GM19238 (cell line): ENCODE measurements around the gene UBXN1.

Experiments
- DNase-seq: peaks from one replicate; pipeline ENCODE4 v3.0.0; 2011; ENCODE audit warnings: low spot score; ENCODE audit not compliant: insufficient read length

The UBXN1 gene, protein sequence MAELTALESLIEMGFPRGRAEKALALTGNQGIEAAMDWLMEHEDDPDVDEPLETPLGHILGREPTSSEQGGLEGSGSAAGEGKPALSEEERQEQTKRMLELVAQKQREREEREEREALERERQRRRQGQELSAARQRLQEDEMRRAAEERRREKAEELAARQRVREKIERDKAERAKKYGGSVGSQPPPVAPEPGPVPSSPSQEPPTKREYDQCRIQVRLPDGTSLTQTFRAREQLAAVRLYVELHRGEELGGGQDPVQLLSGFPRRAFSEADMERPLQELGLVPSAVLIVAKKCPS

DNA sequence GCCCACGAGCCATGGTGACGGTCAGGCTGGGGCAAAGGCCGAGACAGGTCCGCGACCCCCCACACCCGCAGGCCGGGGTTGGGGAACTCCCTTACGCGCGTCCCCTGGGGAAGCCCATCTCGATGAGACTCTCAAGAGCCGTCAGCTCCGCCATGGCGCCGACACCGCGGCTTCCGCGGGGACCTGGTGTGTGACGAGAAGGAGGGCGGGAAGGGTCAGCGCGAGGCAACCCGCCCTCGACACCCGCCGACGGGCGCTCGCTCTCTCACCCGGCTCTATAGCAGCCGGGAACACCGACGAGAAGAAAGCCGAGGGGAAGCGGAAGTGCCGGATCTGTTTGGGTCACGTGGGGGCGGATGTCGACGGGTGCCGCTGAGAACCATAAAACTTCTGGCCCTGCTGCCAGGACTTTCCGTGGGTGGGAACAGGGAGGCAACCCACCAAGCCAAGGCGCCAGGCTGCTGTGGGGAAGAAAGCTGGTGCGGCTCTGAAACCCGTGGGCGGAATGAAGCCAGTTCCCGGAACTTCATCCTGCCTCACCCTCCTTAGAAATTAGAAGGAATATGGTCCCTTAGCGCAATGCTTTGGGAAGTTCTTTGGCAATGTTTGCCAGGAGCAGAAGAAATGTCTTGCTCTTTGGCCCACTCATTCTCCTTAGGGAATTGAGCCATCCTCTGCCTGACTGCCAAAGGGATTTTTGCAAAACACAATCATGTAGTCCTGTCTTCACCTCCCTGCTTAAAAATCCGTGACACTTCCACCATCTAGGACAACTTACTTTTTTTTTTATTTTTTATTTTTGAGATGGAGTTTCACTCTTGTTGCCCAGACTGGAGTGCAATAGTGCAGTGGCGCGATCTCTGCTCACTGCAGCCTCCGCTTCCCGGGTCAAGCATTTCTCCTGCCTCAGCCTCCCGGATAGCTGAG lies at the start of gene UBXN1:
Gene UBXN1, minus strand, starts transcription at position 304 of the 927 bp plus-strand sequence. Its CDS starts 150 bp downstream, at position 154.
- DNase-seq = peak; percentile 91

- peak; percentile 53 for DNase-seq
Measured at GRCh38 chr11:62728171-62728988, 49.5 kb upstream of the UBXN1 start, which contains the start of gene TTC9C. TSS of gene TTC9C (plus strand) at chr11:62728486. CDS start at chr11:62728849, 363 bp downstream.

DNA sequence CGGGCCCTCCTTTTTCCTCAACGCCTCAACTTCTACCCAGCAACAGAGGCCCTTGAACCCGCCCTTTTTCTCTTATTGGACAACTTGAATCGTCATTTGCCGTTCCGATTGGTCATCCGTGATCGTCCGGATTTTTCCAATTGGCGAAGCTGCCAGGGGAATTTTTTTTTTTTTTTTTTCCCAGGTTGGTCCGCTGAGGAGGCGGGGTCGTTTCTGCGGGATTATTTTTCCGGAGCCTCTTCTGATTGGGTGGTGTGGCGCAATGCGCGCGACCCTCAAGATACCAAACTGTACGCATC lies 48.9 kb upstream of the UBXN1 start:
- DNase-seq = peak; percentile 55

- peak; percentile 95 for DNase-seq
Measured at GRCh38 chr11:62727165-62727871, 48.4 kb upstream of the UBXN1 start, which contains the start of gene HNRNPUL2. TSS of gene HNRNPUL2 (minus strand) at chr11:62727457. CDS start at chr11:62727156, 301 bp downstream.

DNA sequence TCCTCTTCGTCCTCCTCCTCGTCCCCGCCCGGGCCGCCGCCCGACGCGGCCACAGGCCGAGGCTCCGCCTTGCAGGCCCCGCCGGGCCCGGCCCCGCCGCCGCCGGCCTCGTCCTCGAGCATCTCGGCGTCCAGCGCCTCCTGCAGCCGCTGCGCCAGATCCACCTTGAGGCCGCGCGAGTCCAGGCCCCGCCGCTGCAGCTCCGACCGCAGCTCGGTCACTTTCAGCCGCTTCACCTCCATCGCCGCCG lies 48.0 kb upstream of the UBXN1 start:
- no peak for DNase-seq

GRCh38 chr11:62726156-62726914 lies 47.5 kb upstream of the UBXN1 start:
- no peak for DNase-seq

- DNase-seq = no peak
Measured at GRCh38 chr11:62725646-62726045, 46.8 kb upstream of the UBXN1 start.

DNA sequence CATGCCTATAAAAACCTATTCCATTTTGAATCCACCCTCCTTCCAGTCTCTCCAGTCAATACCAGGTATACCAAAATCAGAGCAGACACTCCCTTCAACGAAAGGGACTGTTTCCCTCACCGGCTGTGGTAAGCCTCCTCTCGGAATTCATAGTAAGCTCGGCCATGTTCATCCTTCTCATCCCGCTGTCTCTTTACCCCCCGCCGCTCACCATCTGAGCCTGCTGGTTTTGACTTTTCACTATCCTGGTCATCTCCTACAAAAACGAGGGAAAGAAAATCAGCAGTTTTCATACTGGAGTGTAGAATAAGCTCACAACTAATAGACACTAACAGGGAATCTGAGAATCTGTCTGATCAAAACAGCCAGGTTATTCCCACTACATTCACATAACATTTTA lies 45.3 kb upstream of the UBXN1 start:
- no peak for DNase-seq

DNA sequence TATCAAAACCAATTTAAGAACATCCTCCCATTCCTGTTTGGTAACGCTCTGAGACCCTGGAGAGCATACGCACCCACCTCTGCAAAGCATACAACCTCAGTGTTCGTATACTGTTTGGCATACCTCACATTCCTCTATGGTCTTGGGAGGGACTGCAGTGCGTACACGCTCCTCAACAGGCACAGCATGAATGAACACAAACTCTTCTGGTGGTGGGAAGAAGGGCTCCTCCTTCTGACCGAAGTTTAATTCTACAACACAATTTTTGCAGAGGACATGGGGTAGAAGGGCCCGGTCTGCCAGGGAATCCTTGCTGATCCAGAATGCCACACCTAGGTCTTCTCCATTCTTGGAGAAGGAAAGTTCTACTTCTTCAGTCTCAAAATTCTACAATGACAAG lies 43.1 kb upstream of the UBXN1 start:
- no peak for DNase-seq

DNA sequence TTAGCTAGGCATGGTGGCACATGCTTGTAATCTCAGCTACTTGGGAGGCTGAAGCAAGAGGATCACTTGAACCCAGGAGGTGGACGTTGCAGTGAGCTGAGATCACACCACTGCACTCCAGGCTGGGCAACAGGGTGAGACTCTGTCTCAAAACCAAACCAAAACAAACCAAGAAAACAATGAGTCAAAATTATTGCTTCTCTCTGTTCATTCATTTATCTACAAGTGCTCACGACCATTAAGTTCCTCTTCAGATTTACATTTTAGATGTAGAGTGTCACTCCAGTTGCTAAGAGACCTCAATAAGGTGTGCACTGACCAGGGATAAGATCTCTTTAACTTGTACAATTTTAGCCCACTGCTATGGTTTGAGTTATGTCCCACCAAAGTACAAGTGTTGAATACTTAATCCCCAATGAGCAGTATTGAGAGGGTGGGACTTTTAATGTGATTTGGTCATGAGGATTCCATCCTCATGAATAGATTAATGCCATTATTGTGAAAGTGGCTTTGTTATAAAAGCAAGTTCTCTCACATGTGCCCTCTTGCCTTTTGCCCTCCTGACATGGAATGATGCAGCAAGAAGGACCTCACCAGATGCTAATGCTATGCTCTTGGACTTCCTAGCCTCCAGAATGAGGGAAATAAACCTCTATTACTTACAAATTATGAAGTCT lies 40.6 kb upstream of the UBXN1 start:
- no peak for DNase-seq

DNA sequence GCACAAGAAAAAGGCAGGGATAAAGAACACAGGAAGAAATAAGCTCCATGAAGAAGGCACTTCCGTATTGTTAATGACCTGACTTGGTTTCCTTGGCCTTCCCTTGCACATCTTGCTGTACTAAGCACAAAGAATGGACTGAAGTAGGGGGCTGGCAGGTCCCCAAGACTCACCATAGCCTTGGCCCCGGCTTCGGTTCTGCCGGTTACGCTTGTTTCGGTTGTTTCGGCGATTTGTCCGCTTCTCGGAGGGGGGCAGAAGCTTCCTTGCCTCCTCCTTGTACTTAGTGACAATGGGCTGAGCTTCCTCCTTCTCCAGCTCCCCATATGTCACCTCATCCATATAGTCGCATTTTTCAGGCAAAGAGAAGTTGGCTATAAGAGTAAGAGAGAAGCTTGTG lies 37.9 kb upstream of the UBXN1 start:
- no peak for DNase-seq

- no peak for DNase-seq
Measured at GRCh38 chr11:62716206-62716605, 37.3 kb upstream of the UBXN1 start.

DNA sequence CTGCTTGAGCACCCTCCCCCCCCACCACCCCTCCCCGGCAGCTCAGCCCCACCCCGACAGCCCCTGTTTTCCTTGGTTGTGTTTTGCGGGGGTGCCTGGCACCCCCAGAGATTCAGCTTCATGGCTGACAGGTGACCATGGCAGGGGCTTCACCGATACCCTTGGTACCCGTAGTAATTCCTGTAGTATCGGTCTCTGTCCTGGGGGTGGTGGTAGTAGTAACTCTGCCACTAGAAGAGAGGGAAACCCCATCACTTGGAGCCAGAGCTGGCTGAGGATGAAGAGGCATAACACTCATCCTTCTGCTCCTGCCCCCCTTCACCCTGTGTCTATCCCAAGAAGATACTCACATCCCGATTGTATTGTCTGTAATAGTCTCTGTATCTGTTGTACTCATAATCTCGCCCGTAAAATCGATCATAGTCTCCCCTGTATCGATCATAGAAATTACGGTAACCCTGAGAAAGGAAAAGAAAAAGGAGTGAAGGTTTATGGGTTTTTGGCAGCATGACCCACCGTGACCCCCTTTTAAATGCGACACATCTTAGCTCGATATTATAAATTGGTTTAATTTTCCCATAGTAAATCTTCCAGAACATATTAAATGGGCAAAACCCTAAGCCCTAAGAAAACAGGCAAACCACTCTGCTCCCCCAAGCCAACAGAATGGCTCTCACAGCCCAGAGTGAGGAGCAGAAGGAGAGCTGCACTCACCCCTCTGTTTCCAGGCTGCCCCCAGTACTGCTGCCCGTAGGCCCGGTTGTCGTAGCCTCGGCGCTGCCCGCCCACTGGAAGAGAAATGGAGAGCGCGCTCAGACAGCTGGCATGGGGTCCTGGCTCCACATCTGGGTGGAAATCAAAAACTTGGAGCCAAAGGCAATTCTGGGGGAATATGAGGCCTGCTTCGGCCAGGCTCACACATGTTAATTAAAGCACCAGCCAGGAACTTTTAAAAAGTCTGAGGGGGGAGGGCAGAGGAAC lies 36.6 kb upstream of the UBXN1 start:
- no peak for DNase-seq

- DNase-seq = no peak
Measured at GRCh38 chr11:62713343-62713742, 34.5 kb upstream of the UBXN1 start.

- no peak for DNase-seq
Measured at GRCh38 chr11:62712861-62713260, 34.0 kb upstream of the UBXN1 start.

- DNase-seq = no peak
Measured at GRCh38 chr11:62712276-62712812, 33.5 kb upstream of the UBXN1 start.

- no peak for DNase-seq
Measured at GRCh38 chr11:62710001-62710345, 31.1 kb upstream of the UBXN1 start.

GRCh38 chr11:62709247-62710000 lies 30.6 kb upstream of the UBXN1 start:
- peak; percentile 83 for DNase-seq
